HL-60/S4 (cell line): ENCODE measurements around the gene TNFAIP2.

Experiments
- in situ Hi-C: fragments of 300-500 bp; cut with MboI; formaldehyde crosslinking; loops from 2 replicates; pipeline ENCODE4 v1.14.3; 2022; ENCODE audit warnings: low sequenced_read_pairs

TNFAIP2 gene

DNA sequence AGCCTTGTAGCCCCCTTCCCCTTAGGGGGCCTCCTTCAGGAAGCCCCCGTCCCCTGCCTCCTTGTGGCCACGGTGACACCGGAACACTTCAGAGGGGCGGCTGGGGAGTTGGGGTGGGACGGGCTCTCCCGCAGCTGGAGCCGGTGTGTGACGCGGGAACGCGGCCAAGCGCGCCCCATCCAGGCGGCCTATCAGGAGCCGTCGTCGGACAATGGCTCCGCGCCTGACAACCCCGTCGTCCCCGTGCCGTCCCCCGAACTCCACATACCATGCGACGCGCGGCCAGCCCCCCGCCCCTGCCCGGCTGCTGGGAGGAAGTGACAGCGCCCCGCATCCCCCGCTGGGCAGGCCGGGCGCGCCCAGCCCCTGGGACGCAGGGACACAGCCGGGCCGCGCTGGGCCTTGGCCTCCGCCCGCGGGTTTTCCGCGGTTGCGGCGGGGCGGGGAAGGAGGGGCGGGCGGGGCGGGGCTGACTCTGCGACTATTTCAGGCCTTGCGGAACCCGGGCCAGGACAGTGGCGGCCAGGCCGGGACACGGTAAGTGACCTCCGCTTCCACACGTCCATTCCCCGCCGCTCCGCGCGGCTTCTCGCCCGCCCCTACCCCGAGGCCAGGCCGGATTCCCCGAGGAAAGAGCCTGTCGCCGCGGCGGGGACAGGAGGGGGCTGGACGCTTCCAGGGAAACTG is at the start of gene TNFAIP2:
Gene TNFAIP2 (plus strand): TSS at position 515 of the 687 bp plus-strand sequence. CDS start 2,997 bp downstream, outside the sequence.
- in situ Hi-C loops, result no loop called here

GRCh38 chr14:103073876-103074728 is 49.2 kb upstream of the TNFAIP2 start:
- in situ Hi-C loops, result no loop called here

DNA sequence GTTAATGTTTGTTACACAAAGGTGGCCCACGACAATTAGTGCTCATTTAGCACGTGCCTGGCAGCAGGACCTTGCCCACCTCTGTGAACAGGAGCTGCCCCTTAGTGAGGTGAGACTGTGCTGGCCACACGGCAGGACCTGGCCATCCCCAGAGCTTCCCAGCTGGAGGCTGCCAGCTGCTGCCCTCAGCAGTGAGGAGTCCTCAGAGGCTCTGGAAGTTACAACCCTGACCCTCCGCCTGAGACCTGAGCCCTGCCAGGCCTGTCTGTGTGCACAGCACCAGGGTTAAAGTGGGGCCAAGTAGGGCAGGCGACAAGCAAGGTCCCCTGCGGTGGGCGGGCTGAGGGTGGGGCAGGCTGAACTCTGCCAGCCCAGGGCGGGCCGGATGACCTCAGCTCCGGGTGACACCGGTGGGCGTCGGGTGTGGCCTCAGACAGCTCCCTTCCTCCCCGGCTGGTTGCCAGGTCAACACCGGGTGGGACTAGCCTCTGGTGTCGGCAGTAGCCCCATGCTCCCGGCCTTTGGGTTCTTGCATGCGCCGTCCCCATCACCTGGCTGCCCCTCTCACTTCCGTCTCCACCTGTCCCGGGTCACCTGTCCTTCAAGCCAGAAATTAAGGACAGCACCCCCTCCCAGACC is 48.4 kb upstream of the TNFAIP2 start:
- in situ Hi-C loops, result loop anchor here (25.0 kb wide), 1 partner anchor 462 kb away; the partner anchor contains the start of gene TRMT61A

DNA sequence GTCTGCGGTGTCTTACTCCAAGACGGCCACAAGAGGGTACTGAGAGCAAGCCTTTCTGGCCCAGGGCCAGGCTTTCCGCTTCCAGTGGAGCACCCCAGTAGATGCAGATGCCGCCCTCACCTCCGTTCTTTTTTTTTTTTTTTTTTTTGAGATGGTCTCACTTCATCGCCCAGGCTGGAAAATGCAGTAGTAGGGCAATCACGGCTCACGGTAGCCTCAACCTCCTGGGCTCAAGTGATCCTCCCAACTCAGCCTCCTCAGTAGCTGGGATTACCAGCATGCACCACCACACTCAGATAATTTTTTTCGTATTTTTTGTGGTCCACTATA is 44.9 kb upstream of the TNFAIP2 start:
- in situ Hi-C loops, result loop anchor here (25.0 kb wide), 1 partner anchor 459 kb away; the partner anchor contains the start of gene TRMT61A

DNA sequence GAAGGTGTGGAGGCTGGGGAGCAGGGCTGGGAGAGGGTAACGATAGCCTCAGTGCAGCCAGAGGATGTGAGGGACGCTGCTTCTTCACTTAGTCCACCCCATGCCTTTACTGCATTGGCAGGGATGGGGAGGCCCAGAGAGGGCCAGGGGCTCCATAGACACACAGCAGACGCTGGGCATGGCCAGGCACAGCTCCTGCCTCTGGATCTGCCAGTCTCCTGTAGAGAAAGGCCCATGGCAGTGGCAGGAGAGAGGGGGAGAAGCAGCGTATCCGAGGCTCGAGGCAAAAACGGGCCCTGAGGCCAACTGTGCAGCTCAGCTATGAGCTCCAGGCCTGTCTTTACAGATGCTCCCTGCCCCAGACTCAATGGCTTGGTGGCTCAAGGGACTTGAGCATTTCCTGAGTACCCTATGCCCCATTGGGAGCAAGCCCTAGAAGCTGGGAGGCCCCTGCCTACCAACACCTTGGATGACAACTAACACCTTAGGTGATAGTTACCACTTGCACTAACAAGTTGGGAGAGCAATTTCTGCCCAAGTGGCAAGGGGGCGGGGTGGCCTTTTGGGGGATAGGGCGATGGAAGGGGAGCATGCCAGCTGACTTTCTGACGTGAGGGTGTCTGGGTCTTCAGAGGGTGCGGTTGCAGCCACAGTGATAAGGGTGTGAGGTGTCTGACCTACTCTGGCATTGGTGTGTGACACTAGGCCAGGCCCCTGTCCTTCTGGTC is 44.2 kb upstream of the TNFAIP2 start:
- in situ Hi-C loops, result loop anchor here (25.0 kb wide), 1 partner anchor 458 kb away; the partner anchor contains the start of gene TRMT61A

DNA sequence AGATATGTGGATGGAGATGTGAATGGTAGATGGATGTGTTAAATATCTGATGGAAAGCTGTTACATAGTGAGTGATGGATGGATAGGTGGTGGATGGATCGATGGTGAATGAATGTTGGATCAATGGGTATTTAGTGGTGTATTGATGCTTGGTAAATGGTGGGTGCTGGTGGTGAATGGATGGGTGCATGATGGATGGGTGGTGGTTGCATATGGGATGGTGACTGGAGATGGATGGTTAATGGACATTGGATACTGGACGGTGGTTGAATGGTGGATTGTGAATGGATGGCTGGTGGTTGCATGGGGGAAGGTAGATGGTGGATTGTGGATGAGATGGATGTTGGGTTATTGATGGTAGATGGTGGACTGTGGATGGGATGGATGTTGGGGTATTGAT is 41.3 kb upstream of the TNFAIP2 start:
- in situ Hi-C loops, result loop anchor here (10.0 to 25.0 kb wide), 2 partner anchors 213 to 455 kb away; partner anchors contain the start of gene TRMT61A

GRCh38 chr14:103084021-103084919 is 39.0 kb upstream of the TNFAIP2 start, which contains the start of gene LBHD2:
Gene LBHD2 (plus strand): TSS chr14:103084210. CDS start chr14:103086013, 1,803 bp downstream.
- in situ Hi-C loops, result loop anchor here (10.0 to 25.0 kb wide), 2 partner anchors 211 to 453 kb away; partner anchors contain the start of gene TRMT61A

- in situ Hi-C loops, result loop anchor here (10.0 to 25.0 kb wide), 2 partner anchors 209 to 452 kb away; partner anchors contain the start of gene TRMT61A
Measured at GRCh38 chr14:103085106-103086091, 37.9 kb upstream of the TNFAIP2 start.

DNA sequence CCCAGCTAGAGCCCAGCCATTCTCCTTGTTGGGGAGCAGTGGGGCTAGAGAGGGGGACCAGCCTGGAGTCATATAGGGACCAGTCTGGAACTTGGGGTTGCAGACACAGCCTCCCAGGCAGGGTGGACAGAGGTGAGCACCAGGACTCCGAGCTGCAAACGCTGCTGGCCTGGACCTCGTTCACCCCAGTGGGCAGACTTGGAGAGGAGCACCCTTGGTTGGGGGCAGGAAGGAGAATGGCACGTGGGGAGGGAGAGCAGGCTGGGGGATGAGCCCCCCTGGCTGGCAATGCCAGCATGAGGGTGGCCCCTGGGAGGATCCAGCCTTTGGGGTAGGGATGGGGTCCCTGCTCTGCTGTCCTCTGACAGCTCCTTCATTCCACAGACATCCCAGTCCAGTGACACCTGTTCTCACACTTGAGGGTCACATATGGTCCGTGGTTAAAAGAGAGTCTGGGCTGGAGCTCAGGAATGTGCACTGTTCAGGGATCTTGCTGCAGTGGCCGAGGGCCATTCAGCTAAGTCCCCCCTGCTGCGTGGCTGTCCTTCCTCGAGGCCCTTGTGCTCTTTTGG is 36.4 kb upstream of the TNFAIP2 start:
- in situ Hi-C loops, result loop anchor here (10.0 to 25.0 kb wide), 2 partner anchors 208 to 450 kb away; partner anchors contain the start of gene TRMT61A

DNA sequence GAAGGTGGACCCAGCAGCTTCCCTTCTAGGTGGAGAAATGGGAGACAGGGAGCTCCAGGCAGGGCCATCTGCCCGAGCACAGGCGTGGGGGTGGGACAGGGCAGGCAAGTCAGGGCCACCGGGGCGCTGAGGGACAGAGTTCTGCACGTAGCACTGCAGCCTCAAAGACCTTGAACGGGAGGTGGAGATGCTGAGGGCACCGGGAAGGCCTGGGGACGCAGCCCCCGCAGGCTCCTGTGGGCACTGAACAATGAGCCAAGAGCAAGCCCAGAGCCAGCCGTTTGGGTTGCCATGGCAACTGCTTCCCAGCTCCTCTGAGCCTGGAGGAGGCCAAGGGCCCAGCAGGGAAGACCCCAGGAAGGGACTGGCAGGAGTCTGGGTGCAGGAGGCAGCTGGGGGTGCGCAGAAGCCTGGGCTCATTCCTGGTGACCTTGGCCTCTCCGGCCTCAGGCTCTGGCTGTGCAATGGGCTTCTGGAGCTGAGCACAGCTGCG is 35.9 kb upstream of the TNFAIP2 start:
- in situ Hi-C loops, result loop anchor here (10.0 to 25.0 kb wide), 2 partner anchors 207 to 450 kb away; partner anchors contain the start of gene TRMT61A

- in situ Hi-C loops, result loop anchor here (10.0 to 25.0 kb wide), 2 partner anchors 206 to 448 kb away; partner anchors contain the start of gene TRMT61A
Measured at GRCh38 chr14:103088921-103089320, 34.3 kb upstream of the TNFAIP2 start.

- in situ Hi-C loops, result loop anchor here (10.0 to 25.0 kb wide), 2 partner anchors 205 to 448 kb away; partner anchors contain the start of gene TRMT61A
Measured at GRCh38 chr14:103089386-103090335, 33.6 kb upstream of the TNFAIP2 start.

- in situ Hi-C loops, result loop anchor here (25.0 kb wide), 1 partner anchor 447 kb away; the partner anchor contains the start of gene TRMT61A
Measured at GRCh38 chr14:103090481-103091020, 32.7 kb upstream of the TNFAIP2 start.

GRCh38 chr14:103091041-103091882 is 32.0 kb upstream of the TNFAIP2 start:
- in situ Hi-C loops, result loop anchor here (25.0 kb wide), 1 partner anchor 446 kb away; the partner anchor contains the start of gene TRMT61A

DNA sequence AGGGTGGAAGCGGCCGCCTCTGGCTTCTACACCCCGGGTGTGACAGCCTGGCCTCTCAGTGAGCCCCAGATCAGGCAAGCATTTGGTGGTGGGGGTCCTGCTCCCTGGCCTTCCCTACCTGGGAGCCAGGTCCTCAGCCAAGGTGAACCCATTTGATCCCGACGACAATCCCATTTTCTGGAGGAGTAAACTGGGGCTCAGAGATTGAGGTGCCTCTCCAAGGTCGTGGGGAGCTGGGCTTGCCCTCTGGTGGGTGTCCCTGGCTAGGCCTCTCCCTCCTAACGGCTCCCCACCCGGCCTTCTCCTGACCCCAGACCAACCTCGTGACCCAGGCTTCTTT is 31.4 kb upstream of the TNFAIP2 start:
- in situ Hi-C loops, result loop anchor here (25.0 kb wide), 1 partner anchor 445 kb away; the partner anchor contains the start of gene TRMT61A
